ENCODE measurements around the gene CAMK4. TPM values are rescaled to one million over a fixed set of nuclear protein-coding genes. Genes with fewer than 3 reads are reported as not detected.

Gene CAMK4
- total RNA-seq, 1 donor from 2014 or later: 2.7 TPM

GRCh38 chr5:111494355-111494999 lies 270.3 kb downstream of the CAMK4 start:
- H3K4me1 ChIP-seq: peaks cover 6% of the 10 kb centered on the region
- intact Hi-C loops (cut with DNase I): no loop called here
- no peak overlapping the region for H3K4me3 ChIP-seq
- ATAC-seq (no peak), DNase-seq (no peak)
- no peaks in the 10 kb centered on the region for H3K9me3 ChIP-seq
- TF ChIP-seq CTCF (IDR thresholded peaks at IDR 0.05): no peak
- H3K27me3 ChIP-seq (ENCODE audit: low read depth): no peaks in the 10 kb centered on the region
- peaks cover 22% of the 10 kb centered on the region for H3K36me3 ChIP-seq
- H3K27ac ChIP-seq: no peak overlapping the region

- peaks cover 29% of the 10 kb centered on the region for H3K36me3 ChIP-seq
- ATAC-seq (no peak), DNase-seq (no peak)
- H3K9me3 ChIP-seq: no peaks in the 10 kb centered on the region
- no peak overlapping the region for H3K27ac ChIP-seq
- no peaks in the 10 kb centered on the region for H3K27me3 ChIP-seq (ENCODE audit: low read depth)
- peaks cover 6% of the 10 kb centered on the region for H3K4me1 ChIP-seq
- intact Hi-C loops (cut with DNase I): no loop called here
- TF ChIP-seq CTCF (IDR thresholded peaks at IDR 0.05): no peak
- H3K4me3 ChIP-seq: no peak overlapping the region
Observed at GRCh38 chr5:111495159-111495558, 271.0 kb downstream of the CAMK4 start.

- no peak for ATAC-seq
- Histone ChIP-seq H3K9me3 (no peaks in the 10 kb centered on the region), H3K36me3 (peaks cover 35% of the 10 kb centered on the region), H3K4me3 (no peak overlapping the region), H3K27me3 (ENCODE audit: low read depth) (no peaks in the 10 kb centered on the region), H3K4me1 (peaks cover 6% of the 10 kb centered on the region), H3K27ac (no peak overlapping the region)
- DNase-seq: no peak
- intact Hi-C loops (cut with DNase I): no loop called here
- TF ChIP-seq CTCF (IDR thresholded peaks at IDR 0.05): no peak
Observed at GRCh38 chr5:111498346-111498745, 274.2 kb downstream of the CAMK4 start.

GRCh38 chr5:111502956-111503355 lies 278.8 kb downstream of the CAMK4 start:
- Histone ChIP-seq H3K36me3 (peaks cover 25% of the 10 kb centered on the region), H3K27ac (no peak overlapping the region), H3K9me3 (no peaks in the 10 kb centered on the region), H3K27me3 (ENCODE audit: low read depth) (no peaks in the 10 kb centered on the region), H3K4me1 (peaks cover 6% of the 10 kb centered on the region), H3K4me3 (no peak overlapping the region)
- no peak for ATAC-seq
- no peak for TF ChIP-seq CTCF (IDR thresholded peaks at IDR 0.05)
- no peak for DNase-seq
- intact Hi-C loops (cut with DNase I): no loop called here

- no peak for DNase-seq
- H3K27ac ChIP-seq: no peak overlapping the region
- H3K36me3 ChIP-seq: peaks cover 7% of the 10 kb centered on the region
- H3K4me3 ChIP-seq: no peak overlapping the region
- no peaks in the 10 kb centered on the region for H3K9me3 ChIP-seq
- H3K27me3 ChIP-seq (ENCODE audit: low read depth): no peaks in the 10 kb centered on the region
- no peak for TF ChIP-seq CTCF (IDR thresholded peaks at IDR 0.05)
- no peak for ATAC-seq
- H3K4me1 ChIP-seq: peaks cover 10% of the 10 kb centered on the region
- intact Hi-C loops (cut with DNase I): no loop called here
Observed at GRCh38 chr5:111505096-111505495, 280.9 kb downstream of the CAMK4 start.

Data from lower lobe of right lung (tissue), 2 donors.